HG03565 (cell line): Measurements from ENCODE around the gene OPHN1.

ENCODE experiments used
- ATAC-seq: cut with Tn5 transposase; IDR thresholded peaks from one replicate; pipeline ENCODE4 v1.9.1; 2021; ENCODE audit warnings: mild to moderate bottlenecking, moderate library complexity; ENCODE audit not compliant: unreplicated experiment

OPHN1 gene

GRCh38 chrX:68254738-68255645 lies 178.3 kb downstream of the OPHN1 start:
- no peak for ATAC-seq

DNA sequence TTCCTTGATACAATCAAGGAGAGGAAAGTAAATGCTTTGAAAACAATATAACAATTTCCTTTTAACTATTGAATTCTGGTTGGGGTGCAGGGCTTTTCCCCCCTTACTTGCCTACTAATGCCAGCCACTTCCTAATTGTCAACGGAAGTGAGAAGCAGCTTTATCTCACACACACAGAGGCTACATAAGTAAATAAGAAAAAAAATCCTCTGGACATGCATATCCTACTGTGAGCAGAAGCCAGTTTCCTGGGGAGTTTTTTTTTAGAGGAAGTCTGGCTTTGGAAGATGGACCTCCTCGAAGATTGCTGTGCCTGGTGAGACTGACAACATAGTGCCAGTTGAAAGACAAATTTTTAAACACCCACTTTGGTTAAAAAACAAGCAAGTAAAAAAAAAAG lies 180.6 kb downstream of the OPHN1 start:
- no peak for ATAC-seq

GRCh38 chrX:68249903-68250302 lies 183.4 kb downstream of the OPHN1 start:
- ATAC-seq = no peak

- ATAC-seq = no peak
Measured at GRCh38 chrX:68249401-68249831, 183.9 kb downstream of the OPHN1 start.

- no peak for ATAC-seq
Measured at GRCh38 chrX:68238568-68238967, 194.7 kb downstream of the OPHN1 start.

- no peak for ATAC-seq
Measured at GRCh38 chrX:68234171-68234910, 199.0 kb downstream of the OPHN1 start.

DNA sequence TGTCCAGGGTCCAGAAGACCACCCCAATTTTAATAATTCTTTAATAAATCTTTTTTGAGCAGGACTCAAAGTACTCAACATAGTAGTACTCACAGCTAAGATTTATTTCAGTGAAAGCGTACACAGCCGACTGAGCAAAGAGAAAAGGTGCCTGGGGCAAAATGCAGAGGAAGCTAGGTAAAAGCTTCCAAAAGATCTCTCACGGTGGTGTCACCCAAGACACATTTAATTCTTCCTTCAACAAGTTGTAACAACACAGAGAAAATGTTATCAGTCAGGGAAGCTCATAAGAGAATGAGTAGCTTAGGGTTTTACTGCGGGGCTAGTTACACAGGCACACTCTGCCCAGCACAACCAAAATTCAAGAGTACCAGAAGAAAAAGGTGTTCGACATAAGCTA lies 201.1 kb downstream of the OPHN1 start:
- no peak for ATAC-seq

DNA sequence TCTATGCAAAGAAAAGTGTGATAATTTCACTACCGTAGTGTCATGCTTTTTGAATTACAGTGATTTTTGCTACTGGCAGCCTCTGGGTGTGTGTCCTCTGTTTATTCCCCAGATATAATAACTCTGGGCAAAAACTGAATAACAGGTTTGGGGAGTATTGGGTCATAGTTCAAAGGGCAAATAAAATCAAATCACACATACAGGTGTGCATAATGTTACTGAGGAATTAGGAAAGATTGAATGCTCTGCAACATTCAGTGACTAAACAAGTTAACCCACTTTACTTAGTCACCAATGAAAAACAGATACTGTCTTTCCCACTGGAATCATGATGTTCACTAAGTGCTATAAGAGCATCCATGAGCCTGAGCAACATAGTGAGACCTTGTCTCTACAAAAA lies 224.3 kb downstream of the OPHN1 start:
- no peak for ATAC-seq

DNA sequence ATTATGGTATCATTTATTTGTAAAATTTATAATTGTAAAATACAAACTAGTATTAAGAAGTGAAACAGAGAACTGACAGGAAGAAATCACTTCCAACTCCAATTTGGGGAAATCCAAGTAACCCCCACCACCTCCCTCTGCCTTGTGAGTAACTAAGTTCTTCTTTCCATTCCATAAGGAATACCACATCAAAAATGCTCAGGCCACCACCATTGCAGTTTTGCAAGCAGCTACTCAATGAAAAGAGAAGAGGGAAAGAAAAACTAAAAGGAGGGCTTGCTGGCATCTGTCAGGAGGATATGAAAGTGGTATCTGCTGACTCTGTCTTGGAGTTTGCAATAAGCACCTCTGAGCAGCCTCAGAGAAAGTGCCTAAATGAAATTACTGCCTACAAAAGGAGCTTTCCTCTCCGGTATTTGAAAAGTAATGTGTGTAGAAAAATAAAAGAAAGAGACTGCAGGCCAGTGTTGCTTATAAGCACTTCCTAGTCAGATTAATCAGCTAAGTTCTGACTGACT lies 228.7 kb downstream of the OPHN1 start:
- ATAC-seq = no peak

GRCh38 chrX:68203646-68204045 lies 229.6 kb downstream of the OPHN1 start:
- peak; percentile 87 for ATAC-seq

- ATAC-seq = no peak
Measured at GRCh38 chrX:68203211-68203610, 230.1 kb downstream of the OPHN1 start.

GRCh38 chrX:68199062-68199848 lies 234.0 kb downstream of the OPHN1 start:
- ATAC-seq = no peak

- ATAC-seq = peak; percentile 68
Measured at GRCh38 chrX:68196939-68197791, 236.1 kb downstream of the OPHN1 start.

GRCh38 chrX:68195561-68195960 lies 237.7 kb downstream of the OPHN1 start:
- no peak for ATAC-seq

DNA sequence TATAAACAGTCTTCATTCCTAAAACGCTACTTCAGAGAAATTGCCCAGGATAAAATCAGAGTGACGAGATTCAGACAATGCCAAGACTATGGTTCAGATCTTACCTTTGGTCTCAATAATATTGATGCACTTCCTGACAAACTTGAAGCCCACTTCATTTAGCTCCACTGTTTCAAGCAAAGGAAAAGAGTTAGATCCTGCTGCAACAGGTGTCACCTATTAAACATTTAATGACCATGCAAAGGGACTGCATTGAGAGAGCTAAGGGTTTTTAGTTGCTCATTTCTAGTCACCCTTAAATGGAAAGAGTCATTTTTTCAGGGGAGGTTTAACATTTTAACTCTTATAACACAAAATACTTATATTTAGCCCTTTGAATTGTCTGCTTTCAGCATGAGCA lies 239.5 kb downstream of the OPHN1 start:
- ATAC-seq = no peak

GRCh38 chrX:68193234-68193633 lies 240.1 kb downstream of the OPHN1 start:
- no peak for ATAC-seq

- ATAC-seq = no peak
Measured at GRCh38 chrX:68190799-68191198, 242.5 kb downstream of the OPHN1 start.

DNA sequence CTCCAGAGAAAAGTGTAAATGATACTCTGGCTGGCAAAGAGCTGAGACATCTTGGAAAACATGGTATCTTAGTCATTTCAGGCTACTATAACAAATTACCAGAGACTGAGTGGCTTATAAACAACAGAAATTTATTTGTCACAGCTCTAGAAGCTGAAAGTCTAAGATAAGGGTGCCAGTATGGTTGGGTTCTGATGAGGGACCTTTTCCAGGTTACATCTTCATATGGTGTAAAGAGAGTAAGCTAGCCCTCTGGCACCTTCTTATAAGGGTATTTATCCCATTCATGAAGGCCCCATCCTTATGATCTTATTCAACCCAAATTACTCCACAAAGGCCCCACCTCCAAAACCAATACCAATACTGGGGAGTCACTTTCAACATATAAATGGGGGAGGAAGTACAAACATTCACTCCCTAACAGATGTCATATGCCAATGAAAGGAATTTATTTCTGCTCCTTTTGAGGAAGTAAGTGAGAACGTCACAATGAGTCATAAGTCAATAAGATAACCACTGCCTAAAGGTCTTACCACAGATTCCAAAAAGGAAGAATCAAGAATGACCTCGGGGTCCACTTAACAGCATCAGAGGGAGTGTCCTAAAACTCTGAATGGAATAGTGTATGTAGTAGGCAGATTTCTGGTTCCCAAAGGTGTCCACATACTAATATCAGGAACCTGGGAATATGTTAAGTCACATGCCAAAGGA lies 246.6 kb downstream of the OPHN1 start:
- no peak for ATAC-seq

- no peak for ATAC-seq
Measured at GRCh38 chrX:68185161-68185560, 248.1 kb downstream of the OPHN1 start.
